ENCODE measurements around the gene KLHL41. TPM values are rescaled to one million over a fixed set of nuclear protein-coding genes. Genes with fewer than 3 reads are reported as not detected.
"Not testable (repeated sequence)": the region's sequence is repeated elsewhere in the genome, so short reads cannot be mapped to it uniquely, and the experiment has no call there.

The KLHL41 gene
- total and polyA plus RNA-seq, 12 donors = 32.5 to 185 (median 126) TPM

- intact Hi-C loops (cut with DNase I) = loop anchor here in 1 of 10 donors (10.0 kb wide), 1 partner anchor 161 kb away; the partner anchor contains the start of gene KLHL23
Measured at GRCh38 chr2:169573974-169574299, 64.4 kb downstream of the KLHL41 start.

GRCh38 chr2:169574539-169574938 is 65.0 kb downstream of the KLHL41 start:
- not testable (repeated sequence) for H3K9me3 ChIP-seq, ATAC-seq, H3K36me3 ChIP-seq, H3K27ac ChIP-seq, DNase-seq, H3K4me3 ChIP-seq, H3K27me3 ChIP-seq
- intact Hi-C loops (cut with DNase I) = loop anchor here in 1 of 10 donors (10.0 kb wide), 1 partner anchor 160 kb away; the partner anchor contains the start of gene KLHL23
- peaks cover 0 to 34% (median 25%) of the 10 kb centered on the region in 9 donors for H3K4me1 ChIP-seq
- 87 to 88% methylated on average over 5 of the region's 5 CpGs for WGBS, 2 donors

More at GRCh38 chr2:169573974-169574299, 64.4 kb downstream of the KLHL41 start:
- H3K9me3 ChIP-seq = no peaks in the 10 kb centered on the region
- H3K4me3 ChIP-seq = peak overlapping the region in 9 of 10 donors; percentile 62 to 89 (median 74)
- DNase-seq = no peak
- H3K36me3 ChIP-seq = peaks cover 0 to 12% (median 0%) of the 10 kb centered on the region in 9 donors
- no peak for TF ChIP-seq CTCF (IDR thresholded peaks at IDR 0.05)
- 35% methylated on average over 6 of the region's 6 CpGs for whole genome bisulfite sequencing, 2 donors
- ATAC-seq = no peak
- no peaks in the 10 kb centered on the region for H3K27me3 ChIP-seq
- peaks cover 0 to 34% (median 25%) of the 10 kb centered on the region in 9 donors for H3K4me1 ChIP-seq
- H3K27ac ChIP-seq = peak overlapping the region in 3 of 10 donors; percentile 82 to 91 (median 88)

DNA sequence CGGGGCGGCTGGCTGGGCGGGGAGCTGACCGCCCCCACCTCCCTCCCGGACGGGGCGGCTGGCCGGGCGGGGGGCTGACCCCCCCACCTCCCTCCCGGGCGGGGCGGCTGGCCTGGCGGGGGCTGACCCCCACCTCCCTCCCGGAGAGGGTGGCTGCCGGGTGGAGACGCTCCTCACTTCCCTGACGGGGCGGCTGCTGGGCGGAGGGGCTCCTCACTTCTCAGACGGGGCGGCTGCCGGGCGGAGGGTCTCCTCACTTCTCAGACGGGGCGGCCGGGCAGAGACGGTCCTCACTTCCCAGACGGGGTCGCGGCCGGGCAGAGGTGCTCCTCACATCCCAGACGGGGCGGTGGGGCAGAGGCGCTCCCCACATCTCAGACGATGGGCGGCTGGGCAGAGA is 65.8 kb downstream of the KLHL41 start:
- not testable (repeated sequence) for DNase-seq, H3K9me3 ChIP-seq, ATAC-seq, H3K27ac ChIP-seq, H3K27me3 ChIP-seq, H3K36me3 ChIP-seq, H3K4me3 ChIP-seq
- H3K4me1 ChIP-seq = peaks cover 0 to 31% (median 20%) of the 10 kb centered on the region in 9 donors
- intact Hi-C loops (cut with DNase I) = loop anchor here in 1 of 10 donors (10.0 kb wide), 1 partner anchor 160 kb away; the partner anchor contains the start of gene KLHL23
- WGBS, 2 donors = 93 to 97% methylated on average over 12 to 36 of the region's 36 CpGs

Other genes starting within 250 kb of the KLHL41 start
- gene LRP2, start 147.2 kb upstream of the KLHL41 start, total RNA-seq = 1 to 10 TPM in 1 of 10 donors, under 1 TPM in 2, not detected in 7; 0.15 to 1.3 (median 0.39) TPM
- gene LRP2, start 147.2 kb upstream of the KLHL41 start, polyA plus RNA-seq = under 1 TPM in 1 of 2 donors, not detected in 1; 0.06 TPM
- gene BBS5, start 30.2 kb upstream of the KLHL41 start, total RNA-seq = 10 to 100 TPM in 1 of 10 donors, 1 to 10 TPM in 9; 6.3 to 10.3 (median 9.0) TPM
- gene BBS5, start 30.2 kb upstream of the KLHL41 start, polyA plus RNA-seq = 1 to 10 TPM; 4.7 to 5.9 TPM
- 100 to 1,000 TPM in 1 of 10 donors, 10 to 100 TPM in 9; 42.4 to 101 (median 88.5) TPM for gene FASTKD1, start 64.2 kb downstream of the KLHL41 start, total RNA-seq
- gene FASTKD1, start 64.2 kb downstream of the KLHL41 start, polyA plus RNA-seq = 100 to 1,000 TPM in 1 of 2 donors, 10 to 100 TPM in 1; 56.7 to 243 TPM
- 10 to 100 TPM; 34.8 to 50.1 (median 40.9) TPM for gene PPIG, start 74.6 kb downstream of the KLHL41 start, total RNA-seq
- 10 to 100 TPM; 15.6 to 94.5 TPM for gene PPIG, start 74.6 kb downstream of the KLHL41 start, polyA plus RNA-seq
- not detected for gene CFAP210, start 184.7 kb downstream of the KLHL41 start, total RNA-seq
- under 1 TPM; 0.14 to 0.29 TPM for gene CFAP210, start 184.7 kb downstream of the KLHL41 start, polyA plus RNA-seq
- 1 to 10 TPM; 1.4 to 4.1 (median 2.2) TPM for gene PHOSPHO2, start 184.8 kb downstream of the KLHL41 start, total RNA-seq
- 1 to 10 TPM; 1.1 to 1.4 TPM for gene PHOSPHO2, start 184.8 kb downstream of the KLHL41 start, polyA plus RNA-seq
- gene KLHL23, start 224.1 kb downstream of the KLHL41 start, total RNA-seq = 10 to 100 TPM in 4 of 10 donors, 1 to 10 TPM in 6; 6.8 to 18.6 (median 9.8) TPM
- 10 to 100 TPM in 1 of 2 donors, 1 to 10 TPM in 1; 7.5 to 14.0 TPM for gene KLHL23, start 224.1 kb downstream of the KLHL41 start, polyA plus RNA-seq